Tibial artery (tissue), 4 donors: Measurements from ENCODE around the gene CSF1R.

Source experiments
- DNase-seq, 2 donors: peaks; one replicate each; pipeline ENCODE4 v3.0.0-alpha.2; 2019
- H3K27ac ChIP-seq, 2 donors: fragments of 200-600 bp; sonication (generic) in 1 of 2; 1 replicate in 1 of 2; 2 replicates in 1 of 2; pipeline ENCODE4 v1.5.1; 2018 to 2019; ENCODE audit warnings: mild to moderate bottlenecking in 1 of 2
- H3K27me3 ChIP-seq, 2 donors: fragments of 200-600 bp; sonication (generic) in 1 of 2; one replicate each; pipeline versions ENCODE4 v1.5.1 to v1.6.0; 2016 to 2019
- H3K36me3 ChIP-seq, 3 donors: fragments of 200-600 bp; sonication (generic) in 2 of 3; one replicate each; pipeline ENCODE4 v1.5.1; 2016 to 2019; ENCODE audit warnings: mild to moderate bottlenecking in 2 of 3
- H3K4me1 ChIP-seq, 4 donors: fragments of 200-600 bp; sonication (generic) in 2 of 4; 1 replicate in 3 of 4; 2 replicates in 1 of 4; pipeline ENCODE4 v1.5.1; 2016 to 2019
- H3K4me3 ChIP-seq, 2 donors: fragments of 200-600 bp; sonication (generic) in 1 of 2; 1 replicate in 1 of 2; 2 replicates in 1 of 2; pipeline ENCODE4 v1.5.1; 2018 to 2019; ENCODE audit warnings: mild to moderate bottlenecking in 2 of 2
- H3K9me3 ChIP-seq, 3 donors: fragments of 200-600 bp; sonication (generic) in 1 of 3; one replicate each; pipeline ENCODE4 v1.5.1; 2016 to 2019
- CTCF ChIP-seq, 2 experiments: fragments of 200-600 bp in 1 of 2; fragments of 450-650 bp in 1 of 2; IDR thresholded peaks; one replicate each; pipeline ENCODE4 v1.5.1; 2017 to 2019; ENCODE audit warnings: antibody characterized with exemption in 2 of 2, mild to moderate bottlenecking in 1 of 2, moderate library complexity in 1 of 2
- intact Hi-C: fragments of 100-400 bp; cut with DNase I; formaldehyde crosslinking; loops from one replicate; pipeline ENCODE4 v1.15.0; 2023; ENCODE audit warnings: low total_unique reads

Gene CSF1R

GRCh38 chr5:150080696-150081435 lies 5.5 kb downstream of the CSF1R start:
- Histone ChIP-seq H3K4me3 (no peak overlapping the region), H3K27ac (no peak overlapping the region), H3K27me3 (no peaks in the 10 kb centered on the region), H3K4me1 (peaks cover 0 to 5% (median 0%) of the 10 kb centered on the region in 4 donors), H3K36me3 (no peaks in the 10 kb centered on the region), H3K9me3 (no peaks in the 10 kb centered on the region)
- intact Hi-C loops = no loop called here
- no peak for TF ChIP-seq CTCF (IDR thresholded peaks at IDR 0.05)
- DNase-seq = no peak

- no peak for DNase-seq
- H3K36me3 ChIP-seq = no peaks in the 10 kb centered on the region
- intact Hi-C loops = no loop called here
- H3K4me3 ChIP-seq = no peak overlapping the region
- H3K27ac ChIP-seq = no peak overlapping the region
- no peaks in the 10 kb centered on the region for H3K27me3 ChIP-seq
- H3K4me1 ChIP-seq = peaks cover 0 to 5% (median 0%) of the 10 kb centered on the region in 4 donors
- no peaks in the 10 kb centered on the region for H3K9me3 ChIP-seq
- no peak for TF ChIP-seq CTCF (IDR thresholded peaks at IDR 0.05)
These were observed 6.4 kb downstream of the CSF1R start for GRCh38 chr5:150079909-150080461.

GRCh38 chr5:150078802-150079689 lies 7.3 kb downstream of the CSF1R start:
- no peak for TF ChIP-seq CTCF (IDR thresholded peaks at IDR 0.05)
- H3K4me3 ChIP-seq = no peak overlapping the region
- intact Hi-C loops = no loop called here

GRCh38 chr5:150077996-150078801 lies 8.2 kb downstream of the CSF1R start:
- Histone ChIP-seq H3K36me3 (no peaks in the 10 kb centered on the region), H3K4me1 (peaks cover 0 to 5% (median 0%) of the 10 kb centered on the region in 4 donors), H3K9me3 (no peaks in the 10 kb centered on the region), H3K27me3 (no peaks in the 10 kb centered on the region), H3K4me3 (no peak overlapping the region), H3K27ac (no peak overlapping the region)
- intact Hi-C loops = no loop called here
- no peak for TF ChIP-seq CTCF (IDR thresholded peaks at IDR 0.05)
- DNase-seq = no peak

More at GRCh38 chr5:150078802-150079689, 7.3 kb downstream of the CSF1R start:
- Histone ChIP-seq H3K27ac (no peak overlapping the region), H3K9me3 (no peaks in the 10 kb centered on the region), H3K36me3 (no peaks in the 10 kb centered on the region), H3K4me1 (peaks cover 0 to 5% (median 0%) of the 10 kb centered on the region in 4 donors), H3K27me3 (no peaks in the 10 kb centered on the region)
- no peak for DNase-seq

GRCh38 chr5:150077060-150077459 lies 9.3 kb downstream of the CSF1R start:
- Histone ChIP-seq H3K4me1 (peaks cover 0 to 5% (median 0%) of the 10 kb centered on the region in 4 donors), H3K27me3 (no peaks in the 10 kb centered on the region), H3K36me3 (no peaks in the 10 kb centered on the region), H3K27ac (no peak overlapping the region), H3K4me3 (no peak overlapping the region), H3K9me3 (no peaks in the 10 kb centered on the region)
- no peak for TF ChIP-seq CTCF (IDR thresholded peaks at IDR 0.05)
- intact Hi-C loops = no loop called here
- no peak for DNase-seq
